Jurkat, Clone E6-1 (cell line): Measurements from ENCODE around the gene LAMP2. TPM values are rescaled to one million over a fixed set of nuclear protein-coding genes. Genes with fewer than 3 reads are reported as not detected.
"Not testable (repeated sequence)": the region's sequence is repeated elsewhere in the genome, so short reads cannot be mapped to it uniquely, and the experiment has no call there.

Experiments
- DNase-seq: peaks from one replicate; pipeline ENCODE4 v3.0.0-alpha.2; 2011; ENCODE audit warnings: low read depth, low spot score
- H3K4me3 ChIP-seq: 2 replicates; pipeline ENCODE4 v1.5.1; 2011; ENCODE audit warnings: mild to moderate bottlenecking, low read length, control low read depth, moderate library complexity
- polyA plus RNA-seq: library from polyadenylated mRNA; unstranded; fragments of >200 nt; gene quantifications from one replicate; pipeline ENCODE4 v1.2.1, GENCODE V29; 2012; ENCODE audit warnings: missing spikeins; ENCODE audit not compliant: insufficient read length, insufficient read depth

LAMP2 gene
- 30.5 TPM for polyA plus RNA-seq

DNA sequence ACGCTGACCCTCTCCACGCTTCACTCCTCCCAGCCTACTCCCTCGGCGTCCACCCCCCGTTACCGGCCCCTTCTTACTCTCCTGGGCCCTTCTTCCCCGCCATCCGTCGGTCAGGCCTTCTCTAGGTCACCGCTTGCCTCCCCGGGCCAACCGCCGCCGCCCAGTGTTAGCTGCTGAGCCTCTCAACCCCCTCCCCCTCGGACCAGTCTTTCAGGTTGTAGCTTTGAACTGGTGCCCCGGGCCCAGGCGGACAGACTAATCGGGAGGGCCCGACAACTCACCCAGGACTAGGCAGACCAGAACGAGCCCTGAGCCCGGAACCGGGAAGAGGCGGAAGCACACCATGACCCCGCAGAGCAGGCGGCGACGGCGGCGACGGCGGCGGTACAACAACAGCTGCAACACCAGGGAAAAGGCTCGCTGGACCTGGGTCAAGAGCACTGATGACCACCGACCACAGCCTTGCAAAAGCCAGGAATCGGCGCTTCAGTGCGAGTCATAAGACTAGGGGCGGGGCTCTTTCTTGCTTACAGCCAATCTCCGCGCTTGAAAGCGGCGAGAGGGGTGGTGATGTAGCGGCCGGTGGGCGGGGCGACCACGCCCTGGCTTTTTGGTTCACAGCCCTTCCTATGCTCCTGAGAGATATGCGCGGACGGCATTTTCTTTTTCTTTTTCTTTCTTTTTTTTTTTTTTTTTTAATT lies at the start of gene LAMP2:
Gene LAMP2 (minus strand): TSS at position 472 of the 701 bp plus-strand sequence. CDS start 127 bp downstream, at position 345.
- peak; percentile 79 for DNase-seq
- peak within 1 kb of the TSS; percentile 74 for H3K4me3 ChIP-seq

DNA sequence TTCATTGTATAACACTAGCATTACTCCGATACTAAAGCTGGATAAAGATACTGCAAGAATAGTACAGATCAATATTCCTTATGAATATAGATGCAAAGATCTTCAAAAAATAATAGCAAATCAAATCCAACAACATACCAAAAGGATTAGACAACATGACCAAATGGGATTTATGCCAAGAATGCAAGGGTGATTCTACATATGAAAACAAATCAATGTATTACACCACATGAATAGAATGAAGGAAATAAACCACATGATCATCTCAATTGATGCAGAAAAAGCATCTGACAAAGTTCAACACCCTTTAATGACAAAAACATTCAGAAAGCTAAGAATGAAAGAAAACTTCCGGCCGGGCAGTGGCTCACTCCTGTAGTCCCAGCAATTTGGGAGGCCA lies 48.8 kb upstream of the LAMP2 start:
- DNase-seq: no peak
- no peak overlapping the region for H3K4me3 ChIP-seq

- DNase-seq: no peak
- H3K4me3 ChIP-seq: no peak overlapping the region
Observed at GRCh38 chrX:120514236-120514635, 45.1 kb upstream of the LAMP2 start.

- no peak for DNase-seq
- H3K4me3 ChIP-seq: no peak overlapping the region
Observed at GRCh38 chrX:120512627-120513026, 43.5 kb upstream of the LAMP2 start.

DNA sequence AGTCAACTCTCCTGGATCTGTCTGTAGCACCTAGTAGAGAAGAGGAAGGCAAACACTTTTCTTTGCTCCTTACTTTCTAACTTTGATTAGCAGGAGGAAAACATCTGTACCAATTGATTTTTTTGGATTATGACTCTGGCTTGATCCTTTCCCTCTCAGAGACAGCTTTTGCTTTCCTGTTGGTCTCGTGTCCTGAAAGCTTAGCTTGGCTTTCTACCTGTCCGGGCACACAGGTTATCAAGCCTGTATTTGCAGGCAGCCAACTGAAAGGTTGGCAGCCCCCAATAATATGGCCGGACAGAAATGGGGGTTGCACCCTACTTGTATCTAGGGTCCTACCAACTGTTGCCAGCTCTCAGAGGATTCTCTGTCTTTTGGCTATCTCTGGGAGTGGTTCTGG lies 43.1 kb upstream of the LAMP2 start:
- H3K4me3 ChIP-seq: no peak overlapping the region
- DNase-seq: no peak

GRCh38 chrX:120504569-120504968 lies 35.5 kb upstream of the LAMP2 start:
- H3K4me3 ChIP-seq: no peak overlapping the region
- DNase-seq: no peak

DNA sequence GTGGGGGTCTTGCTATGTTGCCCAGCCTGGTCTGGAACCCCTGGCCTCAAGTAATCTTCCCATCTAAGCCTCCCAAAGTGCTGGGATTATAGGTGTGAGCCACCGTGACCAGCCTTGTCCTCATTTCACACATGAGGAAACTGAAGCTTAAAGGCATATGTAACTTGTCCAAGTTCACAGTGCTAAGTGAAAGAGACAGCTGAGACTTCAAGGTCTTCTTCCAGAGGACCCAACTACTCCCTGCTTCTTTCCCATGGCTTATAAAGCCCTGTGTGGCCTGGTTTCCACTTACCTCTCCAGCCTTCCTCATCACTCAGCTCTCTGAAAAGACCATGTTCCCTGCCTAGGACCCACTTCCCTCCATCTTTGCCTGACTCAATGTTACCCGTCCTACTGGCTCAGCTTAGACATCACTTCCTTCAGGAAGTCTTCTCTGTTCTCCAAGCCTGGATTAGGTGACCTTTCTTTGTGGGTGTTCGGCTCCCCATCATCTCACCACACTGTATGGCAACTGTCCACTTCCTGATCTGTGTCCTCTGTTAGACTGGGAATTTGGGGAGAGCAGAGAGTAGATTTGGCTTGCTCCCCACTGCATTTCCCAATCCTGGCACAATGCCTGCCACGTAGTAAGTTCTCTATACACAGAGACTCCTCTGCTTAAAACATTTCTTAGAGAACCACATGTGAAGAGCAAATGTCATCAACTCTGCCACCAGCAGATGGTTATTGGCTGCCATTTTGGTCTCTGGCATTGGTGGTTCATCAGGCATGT lies 30.4 kb upstream of the LAMP2 start:
- DNase-seq: no peak
- H3K4me3 ChIP-seq: no peak overlapping the region

- DNase-seq, H3K4me3 ChIP-seq: not testable (repeated sequence)
Observed at GRCh38 chrX:120490119-120490518, 21.0 kb upstream of the LAMP2 start.

DNA sequence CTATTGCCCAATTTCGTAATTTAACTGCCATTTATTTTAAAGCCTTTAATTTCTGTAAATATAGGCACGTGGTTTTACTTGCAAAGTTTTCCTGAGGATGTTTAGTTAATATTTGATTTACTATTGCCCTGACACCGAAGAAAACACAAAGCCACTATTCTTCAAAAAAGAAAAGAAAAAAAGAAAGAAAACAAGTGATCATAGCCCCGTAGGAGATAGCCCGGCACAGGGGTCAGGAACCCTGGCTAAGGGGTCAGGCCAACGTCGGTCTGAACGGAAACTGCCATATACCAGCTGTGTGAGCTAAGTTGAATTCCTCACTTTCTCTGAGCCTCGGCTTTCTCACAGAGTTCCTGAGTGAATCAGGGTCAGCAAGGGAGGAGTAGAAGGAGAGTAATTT lies 17.7 kb upstream of the LAMP2 start:
- H3K4me3 ChIP-seq: no peak overlapping the region
- no peak for DNase-seq

- DNase-seq: peak; percentile 86
- H3K4me3 ChIP-seq: peak overlapping the region; percentile 51
Observed at GRCh38 chrX:120485638-120486520, 16.8 kb upstream of the LAMP2 start.

GRCh38 chrX:120485315-120485637 lies 16.2 kb upstream of the LAMP2 start:
- no peak for DNase-seq
- H3K4me3 ChIP-seq: peak overlapping the region; percentile 51

- H3K4me3 ChIP-seq: no peak overlapping the region
- DNase-seq: no peak
Observed at GRCh38 chrX:120477453-120477852, 8.4 kb upstream of the LAMP2 start.

DNA sequence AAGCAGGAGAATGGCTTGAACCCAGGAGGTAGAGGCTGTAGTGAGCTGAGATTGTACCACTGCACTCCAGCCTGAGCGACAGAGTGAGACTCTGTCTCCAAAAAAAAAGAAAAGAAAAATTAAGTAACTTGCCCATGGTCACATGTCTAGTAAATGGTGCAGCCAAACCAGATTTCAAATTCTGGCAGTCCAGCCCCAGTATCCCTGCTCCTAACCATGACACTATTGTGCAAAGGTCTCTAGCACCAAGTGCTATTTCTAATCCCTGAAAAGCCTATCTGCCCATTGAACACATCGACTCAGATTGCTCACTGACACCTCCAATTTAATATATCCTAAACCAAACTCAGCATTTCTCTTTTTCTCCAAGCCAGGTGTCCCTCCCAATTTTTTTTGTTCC lies 7.6 kb upstream of the LAMP2 start:
- no peak overlapping the region for H3K4me3 ChIP-seq
- no peak for DNase-seq

DNA sequence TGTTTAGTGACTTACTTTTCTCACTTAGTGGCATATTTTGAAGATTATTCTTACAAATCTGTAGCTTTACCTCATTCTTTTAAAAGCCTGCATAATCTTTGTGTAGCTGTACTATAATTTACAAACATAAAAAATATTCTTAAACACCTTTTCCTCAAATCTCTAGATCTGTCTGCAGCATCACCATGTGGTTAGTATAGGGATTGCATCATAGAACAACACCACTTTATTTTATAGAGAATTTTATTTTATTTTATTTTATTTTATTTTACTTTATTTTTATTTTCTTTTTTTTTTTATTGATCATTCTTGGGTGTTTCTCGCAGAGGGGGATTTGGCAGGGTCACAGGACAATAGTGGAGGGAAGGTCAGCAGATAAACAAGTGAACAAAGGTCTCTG lies 6.4 kb upstream of the LAMP2 start:
- DNase-seq, H3K4me3 ChIP-seq: not testable (repeated sequence)

DNA sequence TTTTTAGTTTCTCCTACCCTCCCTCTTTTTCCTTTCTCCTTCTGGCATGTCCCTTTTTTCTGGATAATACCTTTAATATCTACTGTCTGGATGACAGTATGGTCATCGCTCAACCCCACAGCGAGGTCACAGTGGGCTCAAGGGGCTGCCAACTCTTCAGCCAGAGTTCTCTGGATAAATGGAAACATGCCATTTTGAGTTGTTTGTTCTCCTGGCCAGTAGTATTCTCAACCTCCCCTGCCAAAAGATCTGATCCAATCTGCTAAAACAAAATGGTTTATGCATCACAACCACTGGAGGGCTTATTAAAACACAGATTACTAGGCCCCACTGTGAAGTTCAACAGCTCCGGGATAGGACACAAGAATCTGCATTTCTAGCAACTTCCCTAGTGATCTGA lies 5.0 kb upstream of the LAMP2 start:
- no peak overlapping the region for H3K4me3 ChIP-seq
- DNase-seq: no peak

GRCh38 chrX:120469657-120470056 lies 561 bp upstream of the LAMP2 start:
- DNase-seq, H3K4me3 ChIP-seq: not testable (repeated sequence)

DNA sequence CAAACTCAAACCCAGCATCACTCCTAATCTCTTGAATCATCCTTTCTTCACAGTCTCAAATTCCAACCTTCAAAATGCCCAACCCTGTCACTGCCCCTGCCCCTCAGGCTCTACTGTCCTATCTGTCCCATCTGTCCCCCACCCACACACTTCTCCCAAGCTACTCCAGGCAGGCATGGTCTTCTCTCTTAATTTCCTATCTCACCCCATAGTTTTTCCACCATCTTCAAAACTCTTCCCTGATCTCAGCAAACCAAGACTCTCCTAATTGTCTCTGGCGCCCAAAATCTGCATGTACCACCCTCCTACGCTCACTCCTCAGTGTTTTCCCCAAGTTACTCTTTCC lies 644 bp downstream of the LAMP2 start:
- no peak for DNase-seq
- H3K4me3 ChIP-seq: peak overlapping the region; percentile 74

- H3K4me3 ChIP-seq: peak overlapping the region; percentile 74
- no peak for DNase-seq
Observed at GRCh38 chrX:120468071-120468470, 1.0 kb downstream of the LAMP2 start.

DNA sequence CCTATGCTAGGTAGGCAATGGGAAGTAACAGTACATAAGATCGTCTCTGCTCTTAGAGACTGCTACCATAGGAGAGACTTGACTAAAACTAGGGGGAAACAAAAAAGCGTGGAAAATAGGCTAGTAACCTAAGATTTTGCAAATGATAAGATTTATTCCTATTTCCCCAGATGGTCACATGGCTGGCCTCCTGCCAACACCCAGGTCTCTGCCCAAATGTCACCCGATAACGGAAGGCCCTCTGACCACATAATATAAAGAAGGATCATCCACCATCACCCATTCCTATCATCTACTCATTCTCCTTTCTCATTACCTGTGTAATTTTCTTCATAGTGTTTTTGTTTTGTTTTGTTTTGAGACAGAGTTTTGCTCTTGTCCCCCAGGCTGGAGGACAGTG lies 4.7 kb downstream of the LAMP2 start:
- no peak overlapping the region for H3K4me3 ChIP-seq
- no peak for DNase-seq

DNA sequence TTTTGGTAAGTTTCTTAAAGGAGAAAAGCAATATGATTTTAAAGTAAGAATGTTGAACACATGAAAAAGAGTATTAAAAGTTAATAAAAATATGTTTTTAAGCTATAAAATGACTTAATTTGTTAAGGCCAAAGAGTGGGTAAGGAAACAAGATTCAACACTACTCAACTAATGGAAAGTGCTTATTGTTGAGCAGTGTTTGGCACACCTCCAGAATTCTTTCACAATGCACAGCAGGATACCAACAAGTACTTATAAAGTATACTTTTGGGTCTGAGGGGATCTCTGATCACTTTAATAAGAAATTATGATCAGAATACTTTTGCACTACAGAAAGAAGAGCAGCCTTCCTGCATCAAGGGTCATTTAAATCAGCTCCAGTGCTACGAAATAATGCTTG lies 5.9 kb downstream of the LAMP2 start:
- no peak overlapping the region for H3K4me3 ChIP-seq
- DNase-seq: no peak
